Measurements from ENCODE around the gene IRF7. TPM values are rescaled to one million over a fixed set of nuclear protein-coding genes. Genes with fewer than 3 reads are reported as not detected.

Gene IRF7
- total RNA-seq, 1 donor from 2014 or later, result 40.8 TPM

- H3K4me3 ChIP-seq (ENCODE audit: low read depth, low read length), result peak overlapping the region; percentile 82
- DNase-seq (ENCODE audit: low read depth), result no peak
- TF ChIP-seq CTCF (conservative IDR thresholded peaks at IDR 0.05; ENCODE audit: low read depth, low read length), result no peak
These were observed 887 bp downstream of the IRF7 start for GRCh38 chr11:614623-615503.

- TF ChIP-seq CTCF (conservative IDR thresholded peaks at IDR 0.05; ENCODE audit: low read depth, low read length), result no peak
- no peak overlapping the region for H3K4me3 ChIP-seq (ENCODE audit: low read depth, low read length)
- DNase-seq (ENCODE audit: low read depth), result no peak
These were observed 1.6 kb downstream of the IRF7 start for GRCh38 chr11:614021-614622.

GRCh38 chr11:613369-613968 lies 2.3 kb downstream of the IRF7 start:
- H3K4me3 ChIP-seq (ENCODE audit: low read depth, low read length), result no peak overlapping the region

GRCh38 chr11:612961-613300 lies 2.8 kb downstream of the IRF7 start:
- H3K4me3 ChIP-seq (ENCODE audit: low read depth, low read length), result no peak overlapping the region
- DNase-seq (ENCODE audit: low read depth), result no peak

More at GRCh38 chr11:613369-613968, 2.3 kb downstream of the IRF7 start:
- no peak for DNase-seq (ENCODE audit: low read depth)
- no peak for TF ChIP-seq CTCF (conservative IDR thresholded peaks at IDR 0.05; ENCODE audit: low read depth, low read length)

GRCh38 chr11:612201-612960 lies 3.4 kb downstream of the IRF7 start:
- TF ChIP-seq CTCF (conservative IDR thresholded peaks at IDR 0.05; ENCODE audit: low read depth, low read length), result peak; percentile 39
- H3K4me3 ChIP-seq (ENCODE audit: low read depth, low read length), result no peak overlapping the region
- no peak for DNase-seq (ENCODE audit: low read depth)

More at GRCh38 chr11:612961-613300, 2.8 kb downstream of the IRF7 start:
- no peak for TF ChIP-seq CTCF (conservative IDR thresholded peaks at IDR 0.05; ENCODE audit: low read depth, low read length)

- no peak overlapping the region for H3K4me3 ChIP-seq (ENCODE audit: low read depth, low read length)
- no peak for DNase-seq (ENCODE audit: low read depth)
- TF ChIP-seq CTCF (conservative IDR thresholded peaks at IDR 0.05; ENCODE audit: low read depth, low read length), result no peak
These were observed 4.5 kb downstream of the IRF7 start for GRCh38 chr11:611001-611996.
